Activated CD4-positive, alpha-beta T cell treated with anti-CD3 and anti-CD28 coated beads, Interleukin-2, amount 10 ng/mL, durations not matched to agents 24 days and 14 days (primary cell): ENCODE results near the gene SALL3. TPM values are rescaled to one million over a fixed set of nuclear protein-coding genes. Genes with fewer than 3 reads are reported as not detected.

Experiments used
- DNase-seq: peaks from one replicate; pipeline ENCODE4 v3.0.0; 2022
- H3K27ac Mint-ChIP-seq: one replicate; pipeline ENCODE4 v1.8.0; 2022; ENCODE audit warnings: mild to moderate bottlenecking, mixed read lengths
- H3K27me3 Mint-ChIP-seq: one replicate; pipeline ENCODE4 v1.8.0; 2022; ENCODE audit warnings: mixed read lengths
- H3K36me3 Mint-ChIP-seq: one replicate; pipeline ENCODE4 v1.8.0; 2022; ENCODE audit warnings: low read depth, mild to moderate bottlenecking, mixed read lengths
- H3K4me1 Mint-ChIP-seq: one replicate; pipeline ENCODE4 v1.8.0; 2021; ENCODE audit warnings: mixed read lengths
- H3K4me3 Mint-ChIP-seq: one replicate; pipeline ENCODE4 v1.8.0; 2022; ENCODE audit warnings: mild to moderate bottlenecking, moderate library complexity, mixed read lengths
- H3K9me3 Mint-ChIP-seq: one replicate; pipeline ENCODE4 v1.8.0; 2021; ENCODE audit warnings: mixed read lengths
- intact Hi-C: fragments of 100-400 bp; cut with micrococcal nuclease; formaldehyde crosslinking; loops from one replicate; pipeline ENCODE4 v1.15.1; 2023
- total RNA-seq: library from RNA; stranded (reverse); gene quantifications from 2 replicates; pipeline ENCODE4 v1.2.3, GENCODE V29; 2022

SALL3 gene
- total RNA-seq, 1 donor from 2014 or later = not detected

GRCh38 chr18:78980279-78980771, 707 bp downstream of the SALL3 start:
- Mint-ChIP-seq H3K4me1 (peaks cover 10% of the 10 kb centered on the region), H3K36me3 (peaks cover 11% of the 10 kb centered on the region), H3K27me3 (peaks cover 65% of the 10 kb centered on the region), H3K27ac (no peak overlapping the region), H3K9me3 (peaks cover 12% of the 10 kb centered on the region), H3K4me3 (no peak overlapping the region)
- intact Hi-C loops = no loop called here
- no peak for DNase-seq

- Mint-ChIP-seq H3K9me3 (peaks cover 12% of the 10 kb centered on the region), H3K4me3 (no peak overlapping the region), H3K4me1 (peaks cover 10% of the 10 kb centered on the region), H3K36me3 (peaks cover 11% of the 10 kb centered on the region), H3K27me3 (peaks cover 65% of the 10 kb centered on the region), H3K27ac (peak overlapping the region; percentile 64)
- no peak for DNase-seq
- intact Hi-C loops = no loop called here
These were observed 1.3 kb downstream of the SALL3 start for GRCh38 chr18:78980777-78981380.

- Mint-ChIP-seq H3K4me3 (no peak overlapping the region), H3K36me3 (peaks cover 11% of the 10 kb centered on the region)
- intact Hi-C loops = no loop called here
These were observed 1.8 kb downstream of the SALL3 start for GRCh38 chr18:78981394-78981831.

GRCh38 chr18:78981989-78982620, 2.5 kb downstream of the SALL3 start:
- Mint-ChIP-seq H3K36me3 (peaks cover 10% of the 10 kb centered on the region), H3K27me3 (peaks cover 62% of the 10 kb centered on the region), H3K27ac (no peak overlapping the region), H3K4me3 (no peak overlapping the region), H3K4me1 (peaks cover 10% of the 10 kb centered on the region), H3K9me3 (peaks cover 9% of the 10 kb centered on the region)
- DNase-seq = no peak
- intact Hi-C loops = no loop called here

More at GRCh38 chr18:78981394-78981831, 1.8 kb downstream of the SALL3 start:
- DNase-seq = no peak
- peaks cover 12% of the 10 kb centered on the region for H3K9me3 Mint-ChIP-seq
- peaks cover 65% of the 10 kb centered on the region for H3K27me3 Mint-ChIP-seq
- H3K27ac Mint-ChIP-seq = peak overlapping the region; percentile 64
- H3K4me1 Mint-ChIP-seq = peaks cover 10% of the 10 kb centered on the region

- Mint-ChIP-seq H3K27ac (no peak overlapping the region), H3K4me3 (no peak overlapping the region)
- intact Hi-C loops = no loop called here
These were observed 3.9 kb downstream of the SALL3 start for GRCh38 chr18:78983512-78983911.

GRCh38 chr18:78984941-78985784, 5.5 kb downstream of the SALL3 start:
- Mint-ChIP-seq H3K27me3 (peaks cover 67% of the 10 kb centered on the region), H3K27ac (no peak overlapping the region), H3K9me3 (peaks cover 6% of the 10 kb centered on the region), H3K4me3 (no peak overlapping the region), H3K4me1 (peaks cover 6% of the 10 kb centered on the region), H3K36me3 (peaks cover 5% of the 10 kb centered on the region)
- intact Hi-C loops = loop anchor here (1.0 kb wide), 1 partner anchor 261 kb away; no protein-coding TSS in a partner anchor
- peak; percentile 71 for DNase-seq

More at GRCh38 chr18:78983512-78983911, 3.9 kb downstream of the SALL3 start:
- Mint-ChIP-seq H3K27me3 (peaks cover 63% of the 10 kb centered on the region), H3K36me3 (peaks cover 5% of the 10 kb centered on the region), H3K9me3 (peaks cover 6% of the 10 kb centered on the region), H3K4me1 (peaks cover 6% of the 10 kb centered on the region)
- no peak for DNase-seq

GRCh38 chr18:78986018-78986481, 6.4 kb downstream of the SALL3 start:
- intact Hi-C loops = no loop called here
- Mint-ChIP-seq H3K36me3 (peaks cover 5% of the 10 kb centered on the region), H3K9me3 (peaks cover 6% of the 10 kb centered on the region), H3K4me1 (peaks cover 6% of the 10 kb centered on the region), H3K4me3 (no peak overlapping the region), H3K27ac (no peak overlapping the region), H3K27me3 (peaks cover 73% of the 10 kb centered on the region)
- no peak for DNase-seq

- no peaks in the 10 kb centered on the region for H3K4me1 Mint-ChIP-seq
- H3K27ac Mint-ChIP-seq = no peak overlapping the region
- intact Hi-C loops = no loop called here
- DNase-seq = no peak
- H3K27me3 Mint-ChIP-seq = peaks cover 29% of the 10 kb centered on the region
- H3K9me3 Mint-ChIP-seq = no peaks in the 10 kb centered on the region
- H3K36me3 Mint-ChIP-seq = no peaks in the 10 kb centered on the region
- no peak overlapping the region for H3K4me3 Mint-ChIP-seq
These were observed 11.8 kb downstream of the SALL3 start for GRCh38 chr18:78991446-78991845.

GRCh38 chr18:78992041-78993011, 12.7 kb downstream of the SALL3 start:
- no peak for DNase-seq
- H3K27me3 Mint-ChIP-seq = peaks cover 23% of the 10 kb centered on the region
- intact Hi-C loops = no loop called here
- H3K27ac Mint-ChIP-seq = no peak overlapping the region
- H3K36me3 Mint-ChIP-seq = no peaks in the 10 kb centered on the region
- H3K9me3 Mint-ChIP-seq = no peaks in the 10 kb centered on the region
- no peak overlapping the region for H3K4me3 Mint-ChIP-seq
- no peaks in the 10 kb centered on the region for H3K4me1 Mint-ChIP-seq

- Mint-ChIP-seq H3K4me3 (no peak overlapping the region), H3K27ac (no peak overlapping the region), H3K27me3 (peaks cover 14% of the 10 kb centered on the region), H3K36me3 (no peaks in the 10 kb centered on the region), H3K9me3 (no peaks in the 10 kb centered on the region), H3K4me1 (no peaks in the 10 kb centered on the region)
- no peak for DNase-seq
- intact Hi-C loops = no loop called here
These were observed 13.7 kb downstream of the SALL3 start for GRCh38 chr18:78993014-78993926.

GRCh38 chr18:78994000-78994399, 14.4 kb downstream of the SALL3 start:
- H3K4me1 Mint-ChIP-seq = no peaks in the 10 kb centered on the region
- no peaks in the 10 kb centered on the region for H3K36me3 Mint-ChIP-seq
- H3K27me3 Mint-ChIP-seq = peaks cover 11% of the 10 kb centered on the region
- H3K4me3 Mint-ChIP-seq = no peak overlapping the region
- no peaks in the 10 kb centered on the region for H3K9me3 Mint-ChIP-seq
- intact Hi-C loops = no loop called here
- no peak for DNase-seq
- H3K27ac Mint-ChIP-seq = no peak overlapping the region

- Mint-ChIP-seq H3K4me1 (no peaks in the 10 kb centered on the region), H3K9me3 (no peaks in the 10 kb centered on the region), H3K4me3 (no peak overlapping the region), H3K36me3 (no peaks in the 10 kb centered on the region), H3K27ac (no peak overlapping the region), H3K27me3 (peaks cover 13% of the 10 kb centered on the region)
- intact Hi-C loops = no loop called here
- no peak for DNase-seq
These were observed 14.9 kb downstream of the SALL3 start for GRCh38 chr18:78994531-78994930.
